ENCODE measurements around the gene NECTIN4. TPM values are rescaled to one million over a fixed set of nuclear protein-coding genes. Genes with fewer than 3 reads are reported as not detected.

Gene NECTIN4
- total RNA-seq, result 29.9 to 31.5 TPM (median 30.6 TPM) in 3 replicates

DNA sequence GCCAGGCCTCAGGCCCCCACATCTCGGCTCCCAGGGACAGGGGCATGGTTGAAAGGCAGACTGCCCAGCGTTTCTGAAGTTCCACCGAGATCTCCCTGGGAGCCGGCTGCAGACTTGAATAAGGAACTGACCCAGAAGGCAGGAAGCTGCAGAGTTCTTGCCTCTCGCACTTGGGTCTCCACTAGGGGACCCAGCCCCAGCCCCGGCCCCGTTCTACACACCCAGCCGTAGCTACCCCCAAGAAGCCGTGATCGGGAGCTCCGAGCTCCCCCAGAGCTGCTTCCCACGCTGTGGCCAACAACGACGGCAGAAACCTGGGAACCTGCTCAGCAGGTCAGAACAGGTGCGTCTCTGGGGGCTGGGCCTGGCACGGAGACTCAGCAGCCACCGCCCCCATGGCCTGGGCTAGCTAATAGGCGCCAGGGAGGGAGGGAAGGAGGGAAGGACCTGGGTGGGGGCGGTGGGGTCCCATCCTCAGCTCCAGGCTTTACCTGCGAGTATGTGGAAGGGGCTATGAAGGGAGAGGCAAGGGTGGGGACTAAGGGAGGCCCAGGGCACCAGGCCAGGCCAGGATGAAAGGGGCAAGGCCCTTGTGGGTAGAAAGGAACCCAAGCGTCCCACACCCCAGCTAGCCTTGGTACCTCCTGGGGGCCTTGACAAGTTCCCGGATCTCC, at the start of gene NECTIN4:
TSS of gene NECTIN4 (minus strand) at position 308 of the 674 bp plus-strand sequence. CDS start at position 46, 262 bp downstream.
- Mint-ChIP-seq H3K9me3 (no peaks in the 10 kb centered on the region), H3K27ac (peak within 1 kb of the TSS; percentile 80), H3K4me3 (peak within 1 kb of the TSS; percentile 69), H3K4me1 (peaks cover 81% of the 10 kb centered on the region), H3K27me3 (ENCODE audit: low read depth) (no peaks in the 10 kb centered on the region), H3K36me3 (no peaks in the 10 kb centered on the region)
- peak in 1 of 2 experiments; percentile 55 for DNase-seq (ENCODE audit: low spot score in 2 of 2, unreplicated experiment in 2 of 2)
- TF ChIP-seq, protein P1, sequence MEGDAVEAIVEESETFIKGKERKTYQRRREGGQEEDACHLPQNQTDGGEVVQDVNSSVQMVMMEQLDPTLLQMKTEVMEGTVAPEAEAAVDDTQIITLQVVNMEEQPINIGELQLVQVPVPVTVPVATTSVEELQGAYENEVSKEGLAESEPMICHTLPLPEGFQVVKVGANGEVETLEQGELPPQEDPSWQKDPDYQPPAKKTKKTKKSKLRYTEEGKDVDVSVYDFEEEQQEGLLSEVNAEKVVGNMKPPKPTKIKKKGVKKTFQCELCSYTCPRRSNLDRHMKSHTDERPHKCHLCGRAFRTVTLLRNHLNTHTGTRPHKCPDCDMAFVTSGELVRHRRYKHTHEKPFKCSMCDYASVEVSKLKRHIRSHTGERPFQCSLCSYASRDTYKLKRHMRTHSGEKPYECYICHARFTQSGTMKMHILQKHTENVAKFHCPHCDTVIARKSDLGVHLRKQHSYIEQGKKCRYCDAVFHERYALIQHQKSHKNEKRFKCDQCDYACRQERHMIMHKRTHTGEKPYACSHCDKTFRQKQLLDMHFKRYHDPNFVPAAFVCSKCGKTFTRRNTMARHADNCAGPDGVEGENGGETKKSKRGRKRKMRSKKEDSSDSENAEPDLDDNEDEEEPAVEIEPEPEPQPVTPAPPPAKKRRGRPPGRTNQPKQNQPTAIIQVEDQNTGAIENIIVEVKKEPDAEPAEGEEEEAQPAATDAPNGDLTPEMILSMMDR (IDR thresholded peaks at IDR 0.05; ENCODE audit: unreplicated experiment), result no peak

GRCh38 chr1:161138431-161138830, 49.1 kb upstream of the NECTIN4 start:
- peaks cover 4% of the 10 kb centered on the region for H3K36me3 Mint-ChIP-seq
- H3K4me1 Mint-ChIP-seq, result peaks cover 19% of the 10 kb centered on the region
- no peaks in the 10 kb centered on the region for H3K27me3 Mint-ChIP-seq (ENCODE audit: low read depth)
- no peak for DNase-seq (ENCODE audit: low spot score in 2 of 2, unreplicated experiment in 2 of 2)
- H3K4me3 Mint-ChIP-seq, result no peak overlapping the region
- H3K9me3 Mint-ChIP-seq, result no peaks in the 10 kb centered on the region
- peak overlapping the region; percentile 55 for H3K27ac Mint-ChIP-seq
- TF ChIP-seq, protein P1 (IDR thresholded peaks at IDR 0.05; ENCODE audit: unreplicated experiment), result no peak

DNA sequence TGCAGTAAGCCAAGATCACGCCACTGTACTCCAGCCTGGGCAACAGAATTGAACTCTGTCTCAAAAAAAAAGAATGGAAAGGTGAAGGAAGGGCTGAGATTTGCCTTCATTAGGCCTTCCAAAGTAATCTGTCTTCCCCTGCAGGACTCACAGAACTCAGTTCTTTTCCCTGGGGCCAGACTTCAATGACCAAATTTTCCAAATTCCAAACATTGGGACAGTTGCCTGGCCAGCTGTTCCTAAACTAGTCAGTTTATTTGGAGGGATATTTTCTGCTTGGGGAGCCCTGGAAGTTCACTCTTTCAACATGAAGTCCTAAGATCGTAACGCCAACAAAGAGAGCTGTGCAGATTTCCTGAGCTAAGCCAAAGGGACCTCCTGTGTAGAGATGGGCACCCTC, 48.5 kb upstream of the NECTIN4 start:
- Mint-ChIP-seq H3K4me1 (peaks cover 19% of the 10 kb centered on the region), H3K9me3 (no peaks in the 10 kb centered on the region), H3K27ac (no peak overlapping the region), H3K36me3 (peaks cover 4% of the 10 kb centered on the region), H3K27me3 (ENCODE audit: low read depth) (no peaks in the 10 kb centered on the region), H3K4me3 (no peak overlapping the region)
- DNase-seq (ENCODE audit: low spot score in 2 of 2, unreplicated experiment in 2 of 2), result no peak
- TF ChIP-seq, protein P1 (IDR thresholded peaks at IDR 0.05; ENCODE audit: unreplicated experiment), result no peak

DNA sequence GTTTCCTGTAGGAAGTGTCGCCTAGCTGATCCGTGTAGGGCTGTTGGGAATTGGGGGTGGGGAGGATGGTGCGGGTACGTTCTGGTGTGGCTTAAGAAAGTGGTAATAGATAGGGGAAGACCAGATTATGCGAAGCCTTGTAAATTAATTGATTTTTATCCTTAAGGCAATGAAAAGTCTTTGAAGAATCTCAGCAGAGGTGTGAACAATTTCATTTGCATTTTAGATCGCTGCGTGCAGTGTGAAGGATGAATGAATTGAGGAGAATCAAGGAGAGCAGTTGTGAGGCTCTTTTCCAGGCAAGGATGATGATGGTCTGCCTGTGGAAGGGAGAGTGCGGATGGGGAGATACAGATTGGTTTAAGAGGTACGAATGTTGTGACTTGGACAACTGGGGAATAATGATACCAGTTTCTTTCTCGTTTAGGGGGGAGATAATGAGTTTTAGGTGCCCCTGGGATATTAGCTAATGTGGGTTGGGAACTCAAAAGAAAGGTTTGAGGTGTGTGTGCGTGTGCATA, 43.9 kb upstream of the NECTIN4 start:
- DNase-seq (ENCODE audit: low spot score in 2 of 2, unreplicated experiment in 2 of 2), result no peak
- no peak overlapping the region for H3K27ac Mint-ChIP-seq

DNA sequence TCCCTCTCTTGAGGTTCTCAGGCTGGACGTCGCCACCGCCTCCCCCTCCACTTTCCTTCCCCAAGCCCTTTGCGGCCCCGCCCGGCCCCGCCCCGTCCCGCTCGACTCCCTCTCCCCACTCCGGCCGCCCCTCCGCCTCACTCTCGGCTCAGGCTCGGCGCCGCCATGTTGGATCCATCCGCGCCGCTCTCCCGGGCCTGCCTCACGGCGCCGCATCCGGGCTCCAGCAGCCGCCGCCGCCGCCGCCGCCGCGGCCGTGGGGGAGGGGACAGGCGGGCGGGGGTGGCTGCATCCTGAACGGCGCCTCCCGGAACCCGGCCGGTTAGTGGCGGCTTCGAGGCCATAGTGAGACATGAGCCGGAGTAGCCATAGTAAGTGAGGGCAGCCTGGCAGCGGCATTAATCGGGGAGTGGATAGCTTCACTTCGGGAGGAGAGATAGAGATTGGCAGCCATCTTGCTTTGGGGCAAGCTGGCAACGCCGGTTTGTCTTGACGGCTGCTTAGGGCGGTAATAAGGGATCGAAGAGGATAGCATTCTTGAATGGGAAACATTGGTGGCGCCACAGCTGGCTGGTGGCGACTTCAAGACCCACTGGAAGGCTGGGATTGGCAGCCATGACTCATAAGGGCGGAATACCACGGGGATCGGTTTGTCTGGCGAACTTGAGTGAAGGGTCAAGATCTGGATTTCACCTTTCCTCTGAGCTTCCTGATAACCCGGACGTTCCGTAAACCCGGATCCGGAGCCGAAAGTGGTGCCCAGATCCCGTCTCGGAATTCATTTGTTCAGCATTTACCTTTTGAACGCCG, 43.3 kb upstream of the NECTIN4 start, which contains the start of gene DEDD:
TSS of gene DEDD (minus strand) at position 258 of the 810 bp plus-strand sequence. CDS start 8,205 bp downstream, outside the sequence.
- TF ChIP-seq, protein P1 (IDR thresholded peaks at IDR 0.05; ENCODE audit: unreplicated experiment), result no peak
- Mint-ChIP-seq H3K4me1 (peaks cover 36% of the 10 kb centered on the region), H3K27me3 (ENCODE audit: low read depth) (no peaks in the 10 kb centered on the region), H3K36me3 (peaks cover 10% of the 10 kb centered on the region), H3K27ac (peak within 1 kb of the TSS; percentile 89), H3K9me3 (no peaks in the 10 kb centered on the region), H3K4me3 (no peak within 1 kb of the TSS)
- DNase-seq (ENCODE audit: low spot score in 2 of 2, unreplicated experiment in 2 of 2), result peak; percentile 79 to 88

More for the DNA sequence above, 43.9 kb upstream of the NECTIN4 start:
- H3K9me3 Mint-ChIP-seq, result no peaks in the 10 kb centered on the region
- H3K4me3 Mint-ChIP-seq, result no peak overlapping the region
- TF ChIP-seq, protein P1 (IDR thresholded peaks at IDR 0.05; ENCODE audit: unreplicated experiment), result no peak
- H3K36me3 Mint-ChIP-seq, result peaks cover 9% of the 10 kb centered on the region
- peaks cover 37% of the 10 kb centered on the region for H3K4me1 Mint-ChIP-seq
- no peaks in the 10 kb centered on the region for H3K27me3 Mint-ChIP-seq (ENCODE audit: low read depth)

Data from mesothelial cell of epicardium (in vitro differentiated cells).